Lower leg skin (tissue), 4 donors: ENCODE results near the gene RGS9. TPM values are rescaled to one million over a fixed set of nuclear protein-coding genes. Genes with fewer than 3 reads are reported as not detected.
A peak's percentile ranks its signal among the peaks of the same experiment; 100 is the strongest.

Experiments used
- DNase-seq, 2 donors: peaks; one replicate each; pipeline ENCODE4 v3.0.0-alpha.2; 2019; ENCODE audit warnings: low spot score in 2 of 2
- H3K4me3 ChIP-seq: fragments of 200-600 bp; sonication (generic); 2 replicates; pipeline ENCODE4 v1.5.1; 2017; ENCODE audit warnings: mild to moderate bottlenecking, low read depth; ENCODE audit not compliant: poor library complexity, severe bottlenecking
- CTCF ChIP-seq, 3 donors: fragments of 450-650 bp; IDR thresholded peaks; one replicate each; pipeline ENCODE4 v1.5.1; 2016; ENCODE audit warnings: antibody characterized with exemption in 3 of 3, mild to moderate bottlenecking in 3 of 3, moderate library complexity in 2 of 3
- POLR2A ChIP-seq, 2 donors: fragments of 450-650 bp; IDR thresholded peaks; one replicate each; pipeline ENCODE4 v1.6.1; 2016 to 2017; ENCODE audit warnings: antibody characterized with exemption in 2 of 2, mild to moderate bottlenecking in 1 of 2, moderate library complexity in 1 of 2
- WGBS, 2 donors: methylation state at CpG; one replicate each; pipeline ENCODE4 v1.1.5; 2018; 5-methylcytosine and 5-hydroxymethylcytosine counted together
- intact Hi-C: fragments of 100-400 bp; cut with DNase I; formaldehyde crosslinking; loops from one replicate; pipeline ENCODE4 v1.15.0; 2023; ENCODE audit warnings: low total_unique reads
- total RNA-seq, 4 donors: library from RNA; depleted of rRNA; stranded (reverse); fragments of >200 nt; gene quantifications; one replicate each; pipeline ENCODE4 v1.1.0, GENCODE V29; 2016

Gene RGS9
- total RNA-seq, 4 donors from 2014 or later = 1.4 to 8.9 (median 4.6) TPM

- peak in 1 of 2 donors; percentile 49 for DNase-seq
- no peak overlapping the region for H3K4me3 ChIP-seq
- TF ChIP-seq CTCF (IDR thresholded peaks at IDR 0.05) (no peak), POLR2A (IDR thresholded peaks at IDR 0.05) (no peak)
- intact Hi-C loops = no loop called here
- WGBS, 2 donors = 51 to 54% methylated on average over 4 of the region's 4 CpGs
Measured at GRCh38 chr17:65271296-65271695, 134.1 kb downstream of the RGS9 start.

Other genes with a start within 250 kb of the RGS9 start
- gene LRRC37A3, start 217.9 kb upstream of the RGS9 start, total RNA-seq = 1 to 10 TPM; 2.7 to 8.2 (median 5.6) TPM
- 10 to 100 TPM; 36.5 to 52.1 (median 45.2) TPM for gene GNA13, start 80.6 kb upstream of the RGS9 start, total RNA-seq